H9 (cell line): ENCODE measurements around the gene ST6GALNAC3. TPM values are rescaled to one million over a fixed set of nuclear protein-coding genes. Genes with fewer than 3 reads are reported as not detected.

Experiments
- DNase-seq: peaks from one replicate; pipeline ENCODE4 v3.0.0-alpha.2; 2017
- H2AFZ ChIP-seq: one replicate; pipeline ENCODE4 v1.6.1; 2013; ENCODE audit warnings: mild to moderate bottlenecking, low read length, control low read depth, moderate library complexity
- H2AK5ac ChIP-seq: 2 replicates; pipeline ENCODE4 v1.6.1; 2013; ENCODE audit warnings: low read length, control low read depth, mixed read lengths; ENCODE audit not compliant: insufficient read length
- H2BK120ac ChIP-seq: one replicate; pipeline ENCODE4 v1.6.1; 2013; ENCODE audit warnings: low read depth, mild to moderate bottlenecking, low read length, control low read depth, inconsistent platforms; ENCODE audit not compliant: poor library complexity, severe bottlenecking
- H2BK12ac ChIP-seq: 2 replicates; pipeline ENCODE4 v1.6.1; 2013; ENCODE audit warnings: low read length, control low read depth, mixed read lengths, low read depth; ENCODE audit not compliant: insufficient read length
- H2BK15ac ChIP-seq: 2 replicates; pipeline ENCODE4 v1.6.1; 2013; ENCODE audit warnings: low read depth, low read length, control low read depth
- H2BK20ac ChIP-seq: one replicate; pipeline ENCODE4 v1.6.1; 2013; ENCODE audit warnings: low read depth, mild to moderate bottlenecking, low read length, control low read depth, inconsistent platforms; ENCODE audit not compliant: poor library complexity, severe bottlenecking
- H2BK5ac ChIP-seq: 2 replicates; pipeline ENCODE4 v1.6.1; 2013; ENCODE audit warnings: low read length, control low read depth, mixed read lengths; ENCODE audit not compliant: insufficient read length
- H3K14ac ChIP-seq: 2 replicates; pipeline ENCODE4 v1.6.1; 2013; ENCODE audit warnings: low read length, control low read depth; ENCODE audit not compliant: insufficient read depth
- H3K18ac ChIP-seq: 2 replicates; pipeline ENCODE4 v1.6.1; 2013; ENCODE audit warnings: low read depth, mild to moderate bottlenecking, mixed read lengths, low read length, control low read depth; ENCODE audit not compliant: insufficient read length
- H3K23ac ChIP-seq: 2 replicates; pipeline ENCODE4 v1.6.1; 2013; ENCODE audit warnings: low read length, control low read depth, mixed read lengths, low read depth; ENCODE audit not compliant: insufficient read length
- H3K23me2 ChIP-seq: 2 replicates; pipeline ENCODE4 v1.6.1; 2013; ENCODE audit warnings: low read depth, mild to moderate bottlenecking, mixed read lengths, low read length, control low read depth; ENCODE audit not compliant: insufficient read length, poor library complexity, severe bottlenecking
- H3K27ac ChIP-seq: 2 replicates; pipeline ENCODE4 v1.5.1; 2013; ENCODE audit warnings: low read length, control low read depth, mixed read lengths, low read depth; ENCODE audit not compliant: insufficient read length
- H3K27me3 ChIP-seq: 2 replicates; pipeline ENCODE4 v1.6.1; 2013; ENCODE audit warnings: low read length, control low read depth, inconsistent platforms; ENCODE audit not compliant: insufficient read depth
- H3K4ac ChIP-seq: 2 replicates; pipeline ENCODE4 v1.6.1; 2013; ENCODE audit warnings: low read depth, mild to moderate bottlenecking, control low read depth, inconsistent platforms, low read length, moderate library complexity
- H3K4me1 ChIP-seq: 2 replicates; pipeline ENCODE4 v1.6.1; 2013; ENCODE audit warnings: low read length, control low read depth, inconsistent platforms; ENCODE audit not compliant: insufficient read depth
- H3K4me2 ChIP-seq: 2 replicates; pipeline ENCODE4 v1.6.1; 2013; ENCODE audit warnings: low read length, control low read depth, mixed read lengths; ENCODE audit not compliant: insufficient read length, insufficient read depth
- H3K56ac ChIP-seq: 2 replicates; pipeline ENCODE4 v1.6.1; 2013; ENCODE audit warnings: low read depth, mild to moderate bottlenecking, mixed read lengths, low read length, control low read depth; ENCODE audit not compliant: insufficient read length
- H3K79me1 ChIP-seq: 2 replicates; pipeline ENCODE4 v1.6.1; 2013; ENCODE audit warnings: low read depth, mild to moderate bottlenecking, moderate library complexity, low read length, control low read depth, inconsistent platforms; ENCODE audit not compliant: insufficient read depth, poor library complexity, severe bottlenecking
- H3K79me2 ChIP-seq: 2 replicates; pipeline ENCODE4 v1.6.1; 2013; ENCODE audit warnings: low read length, control low read depth, inconsistent platforms; ENCODE audit not compliant: insufficient read depth
- H3K9ac ChIP-seq: 2 replicates; pipeline ENCODE4 v1.6.1; 2013; ENCODE audit warnings: low read length, control low read depth, mixed read lengths; ENCODE audit not compliant: insufficient read length; ENCODE audit errors: extremely low read depth
- H3K9me3 ChIP-seq: one replicate; pipeline ENCODE4 v1.6.1; 2013; ENCODE audit warnings: low read depth, low read length, inconsistent platforms; ENCODE audit not compliant: control insufficient read depth
- H3T11ph ChIP-seq: one replicate; pipeline ENCODE4 v1.6.1; 2013; ENCODE audit warnings: mild to moderate bottlenecking, low read length, control low read depth, inconsistent platforms
- H4K20me1 ChIP-seq: one replicate; pipeline ENCODE4 v1.6.1; 2013; ENCODE audit not compliant: control insufficient read depth, insufficient read length, insufficient read depth
- H4K5ac ChIP-seq: 2 replicates; pipeline ENCODE4 v1.6.1; 2013; ENCODE audit warnings: low read depth, mild to moderate bottlenecking, mixed read lengths, low read length, control low read depth; ENCODE audit not compliant: insufficient read length
- H4K8ac ChIP-seq: replicated peaks from 2 replicates; pipeline ENCODE4 v1.6.1; 2013; ENCODE audit warnings: low read length, control low read depth, mixed read lengths, low read depth; ENCODE audit not compliant: insufficient read length
- H4K91ac ChIP-seq: 2 replicates; pipeline ENCODE4 v1.6.1; 2013; ENCODE audit warnings: low read depth, mild to moderate bottlenecking, moderate library complexity, mixed read lengths, low read length, control low read depth; ENCODE audit not compliant: insufficient read length
- H3K27ac Mint-ChIP-seq, 3 experiments: 2 replicates in 2 of 3; 3 replicates in 1 of 3; pipeline ENCODE4 v1.8.0; 2020 to 2021; ENCODE audit warnings: mixed read lengths in 3 of 3, mild to moderate bottlenecking in 1 of 3, moderate library complexity in 1 of 3
- H3K27me3 Mint-ChIP-seq: 2 replicates; pipeline ENCODE4 v1.8.0; 2021; ENCODE audit warnings: low read depth, mild to moderate bottlenecking, moderate library complexity, mixed read lengths
- H3K36me3 Mint-ChIP-seq, 3 experiments: 2 replicates in 2 of 3; 3 replicates in 1 of 3; pipeline ENCODE4 v1.8.0; 2020 to 2021; ENCODE audit warnings: low read depth in 3 of 3, mixed read lengths in 3 of 3; ENCODE audit not compliant: insufficient read depth in 1 of 3
- H3K4me1 Mint-ChIP-seq, 2 experiments: 2 replicates each; pipeline ENCODE4 v1.8.0; 2020; ENCODE audit warnings: mixed read lengths in 2 of 2
- H3K4me3 Mint-ChIP-seq, 2 experiments: 2 replicates in 1 of 2; 3 replicates in 1 of 2; pipeline ENCODE4 v1.8.0; 2020 to 2021; ENCODE audit warnings: mild to moderate bottlenecking in 2 of 2, mixed read lengths in 2 of 2, moderate library complexity in 1 of 2
- H3K9me3 Mint-ChIP-seq, 2 experiments: 2 replicates in 1 of 2; 3 replicates in 1 of 2; pipeline ENCODE4 v1.8.0; 2020; ENCODE audit warnings: mild to moderate bottlenecking in 2 of 2, mixed read lengths in 2 of 2, moderate library complexity in 1 of 2
- WGBS: extraction: QIAGEN DNeasy Blood & Tissue Kit; methylation state at CpG from one replicate; pipeline ENCODE4 v1.1.7; 2013; ENCODE audit warnings: missing lambda C conversion rate, low lambda C conversion rate, mixed read lengths; ENCODE audit not compliant: insufficient read length; ENCODE audit errors: extremely low coverage; 5-methylcytosine and 5-hydroxymethylcytosine counted together
- total RNA-seq: library from RNA; stranded (reverse); gene quantifications from 2 replicates; pipeline ENCODE4 v1.2.1, GENCODE V29; 2021
- TF ChIP-seq, protein P1 (sequence below): fragments of 200-600 bp; sonication (generic); conservative IDR thresholded peaks from 3 replicates; pipeline ENCODE4 v1.8.0; 2021; ENCODE audit warnings: antibody characterized with exemption, mild to moderate bottlenecking

ST6GALNAC3 gene
- total RNA-seq, 1 experiment from 2014 or later = 11.2 TPM

DNA sequence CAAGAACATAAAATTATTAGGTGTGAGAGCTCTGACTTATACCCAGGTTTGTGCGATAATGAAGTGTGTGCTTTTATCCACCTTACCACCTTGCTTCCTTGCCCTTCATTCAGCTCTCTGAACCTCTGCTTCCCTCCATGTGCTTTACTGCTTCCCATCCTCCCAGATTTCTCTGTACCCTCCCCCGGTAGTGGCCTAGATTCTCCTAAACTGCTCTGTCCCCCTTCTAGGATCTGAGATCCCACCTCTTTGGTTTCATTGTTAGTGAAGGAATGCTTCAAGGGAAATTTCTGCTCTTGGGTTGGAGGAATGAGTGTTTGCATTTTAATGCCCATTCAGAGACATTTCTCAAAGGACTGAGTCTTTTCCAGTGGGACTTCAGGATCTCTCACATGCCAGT, 159.5 kb downstream of the ST6GALNAC3 start:
- H3K4me2 ChIP-seq = no peak overlapping the region
- H3T11ph ChIP-seq = no peak overlapping the region
- no peak overlapping the region for H2BK120ac ChIP-seq
- DNase-seq = no peak
- Mint-ChIP-seq H3K4me3 (no peak overlapping the region; a peak in 1 of 5 replicates), H3K4me1 (peaks cover 57 to 72% of the 10 kb centered on the region in 2 experiments), H3K27me3 (no peaks in the 10 kb centered on the region), H3K27ac (peak overlapping the region; percentile 87 to 96 (median 89); a peak in 6 of 7 replicates), H3K9me3 (no peaks in the 10 kb centered on the region), H3K36me3 (peaks cover 0 to 11% (median 4%) of the 10 kb centered on the region in 3 experiments; a peak in 4 of 7 replicates)
- no peak overlapping the region for H3K27ac ChIP-seq
- H3K9ac ChIP-seq = no peak overlapping the region
- no peak overlapping the region for H2AFZ ChIP-seq
- no peak overlapping the region for H3K56ac ChIP-seq
- H3K4ac ChIP-seq = no peak overlapping the region
- no peak overlapping the region for H4K91ac ChIP-seq
- WGBS = no CpG with 5 or more reads among the region's 2 CpGs
- no peak overlapping the region for H2BK5ac ChIP-seq
- H2BK20ac ChIP-seq = no peak overlapping the region
- H3K4me1 ChIP-seq = peaks cover 18% of the 10 kb centered on the region
- H4K5ac ChIP-seq = no peak overlapping the region
- no peak overlapping the region for H4K8ac ChIP-seq
- no peak overlapping the region for H3K14ac ChIP-seq
- H2BK12ac ChIP-seq = no peak overlapping the region
- no peak overlapping the region for H3K18ac ChIP-seq
- H2BK15ac ChIP-seq = no peak overlapping the region
- no peaks in the 10 kb centered on the region for H3K9me3 ChIP-seq
- TF ChIP-seq, protein P1, sequence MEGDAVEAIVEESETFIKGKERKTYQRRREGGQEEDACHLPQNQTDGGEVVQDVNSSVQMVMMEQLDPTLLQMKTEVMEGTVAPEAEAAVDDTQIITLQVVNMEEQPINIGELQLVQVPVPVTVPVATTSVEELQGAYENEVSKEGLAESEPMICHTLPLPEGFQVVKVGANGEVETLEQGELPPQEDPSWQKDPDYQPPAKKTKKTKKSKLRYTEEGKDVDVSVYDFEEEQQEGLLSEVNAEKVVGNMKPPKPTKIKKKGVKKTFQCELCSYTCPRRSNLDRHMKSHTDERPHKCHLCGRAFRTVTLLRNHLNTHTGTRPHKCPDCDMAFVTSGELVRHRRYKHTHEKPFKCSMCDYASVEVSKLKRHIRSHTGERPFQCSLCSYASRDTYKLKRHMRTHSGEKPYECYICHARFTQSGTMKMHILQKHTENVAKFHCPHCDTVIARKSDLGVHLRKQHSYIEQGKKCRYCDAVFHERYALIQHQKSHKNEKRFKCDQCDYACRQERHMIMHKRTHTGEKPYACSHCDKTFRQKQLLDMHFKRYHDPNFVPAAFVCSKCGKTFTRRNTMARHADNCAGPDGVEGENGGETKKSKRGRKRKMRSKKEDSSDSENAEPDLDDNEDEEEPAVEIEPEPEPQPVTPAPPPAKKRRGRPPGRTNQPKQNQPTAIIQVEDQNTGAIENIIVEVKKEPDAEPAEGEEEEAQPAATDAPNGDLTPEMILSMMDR = no peak
- no peaks in the 10 kb centered on the region for H3K79me1 ChIP-seq
- H3K23ac ChIP-seq = no peak overlapping the region
- H3K27me3 ChIP-seq = no peaks in the 10 kb centered on the region
- no peaks in the 10 kb centered on the region for H3K79me2 ChIP-seq
- no peaks in the 10 kb centered on the region for H3K23me2 ChIP-seq
- no peaks in the 10 kb centered on the region for H4K20me1 ChIP-seq
- no peak overlapping the region for H2AK5ac ChIP-seq
